Right cardiac atrium (tissue), 5 donors: ENCODE results near the gene SPP2. TPM values are rescaled to one million over a fixed set of nuclear protein-coding genes. Genes with fewer than 3 reads are reported as not detected.

ENCODE experiments used
- ATAC-seq, 2 donors: fragments of 200-7000 bp; cut with Tn5 transposase; one replicate each; pipeline versions ENCODE4 v1.8.0 to v1.9.1; 2020; ENCODE audit warnings: moderate library complexity in 2 of 2, mild to moderate bottlenecking in 1 of 2
- DNase-seq, 3 donors: peaks; one replicate each; pipeline ENCODE4 v3.0.0-alpha.2; 2020
- H3K27ac ChIP-seq: one replicate; pipeline ENCODE4 v1.5.1; 2013; ENCODE audit warnings: mild to moderate bottlenecking, low read length, control low read depth, moderate library complexity
- H3K27me3 ChIP-seq: one replicate; pipeline ENCODE4 v1.6.1; 2013; ENCODE audit not compliant: control insufficient read depth, insufficient read depth
- H3K4me1 ChIP-seq: one replicate; pipeline ENCODE4 v1.6.1; 2013; ENCODE audit warnings: low read length; ENCODE audit not compliant: control insufficient read depth, insufficient read depth
- H3K4me3 ChIP-seq: one replicate; pipeline ENCODE4 v1.5.1; 2013; ENCODE audit warnings: low read length, control low read depth
- H3K9me3 ChIP-seq: one replicate; pipeline ENCODE4 v1.6.1; 2013; ENCODE audit warnings: low read length; ENCODE audit not compliant: control insufficient read depth
- WGBS: extraction: QIAGEN DNeasy Blood & Tissue Kit; methylation state at CpG from one replicate; pipeline ENCODE4 v1.1.7; 2013; 5-methylcytosine and 5-hydroxymethylcytosine counted together
- intact Hi-C, 4 donors: fragments of 100-400 bp; cut with DNase I; formaldehyde crosslinking; loops; one replicate each; pipeline versions ENCODE4 v1.11.0 to v1.14.0; 2022 to 2023
- polyA plus RNA-seq: library from polyadenylated mRNA; stranded (reverse); fragments of 200-250 nt; gene quantifications from one replicate; pipeline ENCODE4 v1.2.3, GENCODE V29; 2013
- total RNA-seq, 4 donors: library from RNA; stranded (reverse); fragmentation: NEBNext Ultra II Directional; extraction: Animal tissue kit (Norgen Biotek cat#: 25700); gene quantifications; one replicate each; pipeline ENCODE4 v1.2.1, GENCODE V29; 2021
- donor health status: healthy with polysubstance abuse.
- donor health status: DM: no; HTN: yes; CAD: no.
- donor health status: DM: no; HTN: no; CAD: no.
- donor health status: DM: no; HTN: yes; CAD: no; lungs with severe emphysema.
- donor health status: DM: yes; HTN: yes; CAD: no.

SPP2 gene
- total and polyA plus RNA-seq, 5 donors, result not detected

DNA sequence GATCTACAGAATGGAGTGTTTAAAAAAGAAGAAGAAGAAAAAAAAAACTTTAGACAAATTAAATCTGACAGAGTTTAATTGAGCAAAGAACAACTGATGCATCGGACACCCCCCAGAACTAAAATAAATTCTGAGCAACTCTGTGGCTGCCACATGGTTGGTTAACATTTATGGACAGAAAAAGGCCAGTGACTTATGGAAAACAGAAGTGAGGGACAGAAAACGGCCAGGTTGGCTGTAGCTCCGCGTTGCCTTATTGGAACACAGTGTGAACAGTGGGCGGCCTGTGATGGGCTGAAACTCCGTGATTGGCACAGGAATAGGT, 75.6 kb downstream of the SPP2 start:
- H3K4me3 ChIP-seq, result no peak overlapping the region
- DNase-seq, result no peak
- H3K27ac ChIP-seq, result no peak overlapping the region
- H3K9me3 ChIP-seq, result no peaks in the 10 kb centered on the region
- intact Hi-C loops, result no loop called here
- WGBS, result 84% methylated on average over 6 of the region's 6 CpGs
- ATAC-seq, result no peak
- no peaks in the 10 kb centered on the region for H3K27me3 ChIP-seq
- no peaks in the 10 kb centered on the region for H3K4me1 ChIP-seq

Other genes with a start within 250 kb of the SPP2 start
- gene HJURP, start 196.2 kb upstream of the SPP2 start, total RNA-seq, result under 1 TPM in 2 of 4 donors, not detected in 2; 0.77 to 0.94 TPM
- 0.09 TPM for gene HJURP, start 196.2 kb upstream of the SPP2 start, polyA plus RNA-seq
- gene TRPM8, start 133.3 kb upstream of the SPP2 start, total RNA-seq, result not detected
- not detected for gene TRPM8, start 133.3 kb upstream of the SPP2 start, polyA plus RNA-seq